Neutrophil (primary cell): ENCODE results near the gene FCHSD2.
"Not testable (repeated sequence)": the region's sequence is repeated elsewhere in the genome, so short reads cannot be mapped to it uniquely, and the experiment has no call there.

ENCODE experiments used
- H3K27ac ChIP-seq: fragments of 200-600 bp; sonication (generic); 2 replicates; pipeline ENCODE4 v1.5.1; 2016; ENCODE audit warnings: mild to moderate bottlenecking, moderate library complexity
- H3K27me3 ChIP-seq: fragments of 200-600 bp; sonication (generic); 2 replicates; pipeline ENCODE4 v1.6.0; 2016; ENCODE audit warnings: mild to moderate bottlenecking
- H3K36me3 ChIP-seq: fragments of 200-600 bp; sonication (generic); 2 replicates; pipeline ENCODE4 v1.5.1; 2017
- H3K4me1 ChIP-seq, 2 experiments: fragments of 200-600 bp in 1 of 2; sonication (generic) in 1 of 2; 1 replicate in 1 of 2; 2 replicates in 1 of 2; pipeline versions ENCODE4 v1.5.1 to v1.6.1; 2013 to 2016; ENCODE audit warnings: low read depth in 1 of 2, low read length in 1 of 2, mild to moderate bottlenecking in 1 of 2, moderate library complexity in 1 of 2; ENCODE audit not compliant: control insufficient read depth in 1 of 2, insufficient read depth in 1 of 2
- H3K4me3 ChIP-seq, 2 experiments: fragments of 200-600 bp in 1 of 2; sonication (generic) in 1 of 2; 1 replicate in 1 of 2; 2 replicates in 1 of 2; pipeline ENCODE4 v1.5.1; 2013 to 2016; ENCODE audit warnings: low read depth in 1 of 2, low read length in 1 of 2, mild to moderate bottlenecking in 1 of 2, moderate library complexity in 1 of 2
- H3K9me3 ChIP-seq: fragments of 200-600 bp; sonication (generic); 2 replicates; pipeline ENCODE4 v1.5.1; 2016
- CTCF ChIP-seq: fragments of 200-600 bp; sonication (generic); IDR thresholded peaks from 2 replicates; pipeline ENCODE4 v1.5.1; 2016; ENCODE audit warnings: antibody characterized with exemption

FCHSD2 gene

GRCh38 chr11:72984453-72985077, 157.6 kb downstream of the FCHSD2 start:
- Histone ChIP-seq H3K27ac (peak overlapping the region; percentile 11), H3K27me3 (no peaks in the 10 kb centered on the region), H3K36me3 (no peaks in the 10 kb centered on the region), H3K4me3 (no peak overlapping the region), H3K9me3 (no peaks in the 10 kb centered on the region), H3K4me1 (peaks cover 64 to 72% of the 10 kb centered on the region in 2 experiments)
- TF ChIP-seq CTCF, result no peak

DNA sequence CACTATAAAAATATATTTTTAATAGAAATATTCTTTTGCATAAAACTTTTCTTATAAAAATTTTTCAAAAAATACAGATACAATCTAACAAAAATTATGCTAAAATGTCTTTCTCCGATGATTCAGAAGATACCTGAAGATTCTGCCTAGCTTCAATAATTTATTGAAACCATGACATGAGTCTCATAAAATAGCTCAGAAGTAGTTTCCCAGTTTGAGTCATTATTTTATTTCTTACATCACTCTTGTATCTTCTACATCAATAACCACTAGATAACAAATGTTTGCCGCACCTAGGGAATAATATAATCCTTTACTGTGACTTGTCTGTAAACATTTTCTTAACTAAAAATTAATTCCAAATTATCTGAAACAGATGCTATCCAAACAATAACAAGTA, 158.6 kb downstream of the FCHSD2 start:
- Histone ChIP-seq H3K36me3 (no peaks in the 10 kb centered on the region), H3K4me1 (peaks cover 64 to 72% of the 10 kb centered on the region in 2 experiments), H3K27ac (no peak overlapping the region), H3K27me3 (no peaks in the 10 kb centered on the region), H3K9me3 (no peaks in the 10 kb centered on the region), H3K4me3 (no peak overlapping the region)
- TF ChIP-seq CTCF, result no peak

DNA sequence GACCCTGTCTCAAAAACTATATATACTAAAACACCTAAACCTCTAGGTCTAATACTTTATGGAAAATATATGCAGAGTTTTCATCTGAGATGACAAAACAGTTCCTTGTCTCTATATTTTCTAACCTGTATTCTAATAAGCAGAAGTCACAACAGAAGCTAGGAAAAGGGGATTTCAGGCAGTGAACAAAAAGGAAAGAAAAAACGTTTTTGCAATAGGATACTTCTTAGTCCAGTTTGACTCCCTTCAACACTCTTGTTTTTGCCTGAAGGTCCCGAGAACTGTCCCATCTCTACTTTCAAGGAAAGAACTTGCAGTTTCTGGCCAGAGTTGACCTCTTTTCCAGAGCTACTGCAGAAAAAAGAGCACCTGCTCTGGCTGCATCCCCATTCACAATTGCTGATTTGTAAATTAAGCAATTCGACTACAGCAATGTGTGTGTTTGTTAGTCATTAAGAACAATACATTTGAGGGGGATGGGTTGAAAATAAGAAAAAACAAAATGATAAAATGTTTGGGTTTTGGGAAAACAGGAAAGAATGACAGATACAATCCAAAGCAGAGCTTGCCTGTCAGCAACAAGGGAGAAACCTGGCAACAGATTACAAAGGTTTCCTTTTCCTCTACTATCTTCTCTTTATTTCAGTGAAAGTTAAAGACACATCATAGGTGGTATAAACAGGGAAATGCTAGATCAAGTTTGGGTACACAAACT, 160.0 kb downstream of the FCHSD2 start:
- H3K4me1 ChIP-seq, result peaks cover 60 to 72% of the 10 kb centered on the region in 2 experiments
- peak overlapping the region; percentile 96 for H3K27ac ChIP-seq
- H3K4me3 ChIP-seq, result no peak overlapping the region
- H3K27me3 ChIP-seq, result no peaks in the 10 kb centered on the region
- no peak for TF ChIP-seq CTCF
- H3K36me3 ChIP-seq, result no peaks in the 10 kb centered on the region
- no peaks in the 10 kb centered on the region for H3K9me3 ChIP-seq

DNA sequence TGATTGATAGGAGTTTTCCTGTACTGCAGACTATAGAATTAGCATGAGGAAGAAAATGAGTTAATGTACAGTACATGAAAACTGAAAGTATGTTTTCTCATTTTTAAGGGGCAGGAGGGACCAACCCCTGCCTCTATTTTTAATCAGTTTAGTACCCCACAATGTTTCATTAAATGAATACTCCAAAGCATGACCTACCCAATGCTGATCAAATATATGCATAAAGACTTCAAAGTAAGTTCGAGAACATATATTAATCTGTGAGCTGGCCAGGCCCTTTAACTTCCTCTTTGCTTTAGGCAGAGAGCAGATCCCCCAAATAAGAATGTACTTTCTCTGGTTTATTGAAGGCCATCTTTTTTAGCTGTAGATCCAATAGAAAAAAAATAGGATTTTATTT, 161.0 kb downstream of the FCHSD2 start:
- no peak overlapping the region for H3K4me3 ChIP-seq
- H3K27me3 ChIP-seq, result no peaks in the 10 kb centered on the region
- H3K36me3 ChIP-seq, result no peaks in the 10 kb centered on the region
- H3K4me1 ChIP-seq, result peaks cover 63 to 72% of the 10 kb centered on the region in 2 experiments
- TF ChIP-seq CTCF, result no peak
- H3K27ac ChIP-seq, result peak overlapping the region; percentile 96
- no peaks in the 10 kb centered on the region for H3K9me3 ChIP-seq

DNA sequence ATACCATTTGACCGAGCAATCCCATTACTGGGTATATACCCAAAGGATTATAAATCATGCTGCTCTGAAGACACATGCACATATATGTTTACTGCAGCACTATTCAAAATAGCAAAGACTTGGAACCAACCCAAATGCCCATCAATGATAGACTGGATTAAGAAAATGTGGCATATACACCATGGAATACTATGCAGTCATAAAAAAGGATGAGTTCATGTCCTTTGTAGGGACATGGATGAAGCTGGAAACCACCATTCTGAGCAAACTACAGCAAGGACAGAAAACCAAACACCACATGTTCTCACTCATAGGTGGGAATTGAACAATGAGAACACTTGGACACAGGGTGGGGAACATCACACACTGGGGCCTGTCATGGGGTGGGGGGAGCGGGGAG, 164.3 kb downstream of the FCHSD2 start:
- H3K27ac ChIP-seq, result peak overlapping the region; percentile 96
- H3K36me3 ChIP-seq, H3K4me3 ChIP-seq, H3K9me3 ChIP-seq, H3K27me3 ChIP-seq: not testable (repeated sequence)
- peaks cover 81 to 98% of the 10 kb centered on the region in 2 experiments for H3K4me1 ChIP-seq

DNA sequence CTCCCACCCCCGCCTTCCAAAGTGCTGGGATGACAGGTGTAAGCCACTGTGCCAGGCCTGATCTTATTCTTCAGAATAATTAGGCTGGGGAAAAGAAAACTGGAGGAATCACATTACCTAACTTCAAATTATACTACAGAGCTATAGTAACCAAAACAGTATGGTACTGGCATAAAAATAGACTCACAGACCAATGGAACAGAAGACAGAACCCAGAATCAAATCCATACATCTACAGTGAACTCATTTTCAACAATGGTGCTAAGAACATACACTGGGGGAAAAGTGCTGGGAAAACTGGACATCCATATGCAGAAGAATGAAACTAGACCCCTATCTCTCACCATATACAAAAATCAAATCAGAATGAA, 165.6 kb downstream of the FCHSD2 start:
- peak overlapping the region; percentile 25 to 37 for H3K4me3 ChIP-seq
- H3K27me3 ChIP-seq, H3K36me3 ChIP-seq, H3K9me3 ChIP-seq: not testable (repeated sequence)
- peaks cover 77 to 98% of the 10 kb centered on the region in 2 experiments for H3K4me1 ChIP-seq
- peak overlapping the region; percentile 96 for H3K27ac ChIP-seq
